Camera-type eye (tissue), 1 donor: ENCODE results near the gene CDV3. TPM values are rescaled to one million over a fixed set of nuclear protein-coding genes. Genes with fewer than 3 reads are reported as not detected.

Experiments used
- total RNA-seq: library from RNA; depleted of rRNA; stranded (reverse); fragments of >200 nt; gene quantifications from one replicate; pipeline ENCODE4 v1.2.3, GENCODE V29; 2014

Gene CDV3, protein sequence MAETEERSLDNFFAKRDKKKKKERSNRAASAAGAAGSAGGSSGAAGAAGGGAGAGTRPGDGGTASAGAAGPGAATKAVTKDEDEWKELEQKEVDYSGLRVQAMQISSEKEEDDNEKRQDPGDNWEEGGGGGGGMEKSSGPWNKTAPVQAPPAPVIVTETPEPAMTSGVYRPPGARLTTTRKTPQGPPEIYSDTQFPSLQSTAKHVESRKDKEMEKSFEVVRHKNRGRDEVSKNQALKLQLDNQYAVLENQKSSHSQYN
- 145 TPM for total RNA-seq

DNA sequence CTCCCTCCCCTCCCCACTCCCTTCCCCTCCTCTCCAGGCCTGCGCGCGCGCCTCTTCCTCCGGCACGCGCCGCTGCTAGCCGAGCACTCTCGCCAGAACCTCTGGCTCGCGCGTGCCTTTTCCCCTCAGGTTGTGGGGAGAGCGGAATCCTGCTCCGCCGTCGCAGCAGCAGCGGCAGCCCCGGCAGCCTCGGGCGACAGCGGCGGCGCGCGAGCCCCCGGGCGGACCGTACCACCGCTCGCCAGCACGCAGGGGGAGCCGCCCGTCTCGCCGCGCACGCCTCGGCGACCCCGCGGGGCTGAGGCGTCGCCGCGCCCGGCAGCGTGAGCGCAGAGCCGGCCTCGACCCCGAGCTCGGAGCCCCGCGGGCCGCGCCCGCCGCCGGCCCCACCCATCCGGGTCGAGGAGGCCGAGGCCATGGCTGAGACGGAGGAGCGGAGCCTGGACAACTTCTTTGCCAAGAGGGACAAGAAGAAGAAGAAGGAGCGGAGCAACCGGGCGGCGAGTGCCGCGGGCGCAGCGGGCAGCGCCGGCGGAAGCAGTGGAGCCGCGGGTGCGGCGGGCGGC is at the start of gene CDV3:
Gene CDV3 (plus strand): TSS at position 58 of the 566 bp plus-strand sequence. CDS start 359 bp downstream, at position 417.

Other genes with a start within 250 kb of the CDV3 start
- gene BFSP2, start 173.6 kb upstream of the CDV3 start, total RNA-seq = 299 TPM
- gene TOPBP1, start 88.3 kb downstream of the CDV3 start, total RNA-seq = 51.4 TPM
- gene TF, start 172.7 kb downstream of the CDV3 start, total RNA-seq = 1,294 TPM
- 45.0 TPM for gene SRPRB, start 232.1 kb downstream of the CDV3 start, total RNA-seq